Suprapubic skin (tissue), 4 donors: ENCODE results near the gene CTU2.
A peak's percentile ranks its signal among the peaks of the same experiment; 100 is the strongest.

Experiments used
- CTCF ChIP-seq, 2 donors: fragments of 200-600 bp in 1 of 2; fragments of 450-650 bp in 1 of 2; sonication (generic) in 1 of 2; IDR thresholded peaks; one replicate each; pipeline ENCODE4 v1.5.1; 2016 to 2019; ENCODE audit warnings: antibody characterized with exemption in 2 of 2, mild to moderate bottlenecking in 1 of 2, moderate library complexity in 1 of 2
- EP300 ChIP-seq: sonication (generic); formaldehyde crosslinking; IDR thresholded peaks from one replicate; pipeline ENCODE4 v1.6.1; 2017; ENCODE audit warnings: antibody characterized with exemption
- POLR2A ChIP-seq, 2 donors: fragments of 450-650 bp; IDR thresholded peaks; one replicate each; pipeline ENCODE4 v1.6.1; 2017; ENCODE audit warnings: antibody characterized with exemption in 2 of 2, mild to moderate bottlenecking in 2 of 2, moderate library complexity in 2 of 2
- POLR2AphosphoS5 ChIP-seq, 3 donors: sonication (generic); formaldehyde crosslinking; IDR thresholded peaks; one replicate each; pipeline ENCODE4 v1.6.1; 2017; ENCODE audit warnings: antibody characterized with exemption in 3 of 3

- TF ChIP-seq CTCF (IDR thresholded peaks at IDR 0.05) (peak; percentile 96 to 99), POLR2AphosphoS5 (IDR thresholded peaks at IDR 0.05) (peak in 1 of 3 donors; percentile 48), POLR2A (IDR thresholded peaks at IDR 0.05) (no peak), EP300 (no peak)
Measured at GRCh38 chr16:88737298-88738150, 31.2 kb downstream of the CTU2 start.
